ENCODE data around the gene TOMM34. TPM values are rescaled to one million over a fixed set of nuclear protein-coding genes. Genes with fewer than 3 reads are reported as not detected.

The TOMM34 gene
- total and polyA plus RNA-seq, 2 experiments from 2014 or later, result 27.4 to 38.7 TPM

GRCh38 chr20:44918342-44918741, 41.9 kb downstream of the TOMM34 start:
- no peaks in the 10 kb centered on the region for H3F3A ChIP-seq (replicated peaks; ENCODE audit: low read depth)
- H4K20me1 ChIP-seq (replicated peaks; ENCODE audit: insufficient read depth), result peaks cover 12% of the 10 kb centered on the region; the same call in 1 of the 2 replicates
- no peaks in the 10 kb centered on the region for H3K4me1 ChIP-seq (ENCODE audit: insufficient read depth)
- no peak overlapping the region for H3K27ac ChIP-seq (ENCODE audit: low read depth)
- H3K36me3 ChIP-seq (ENCODE audit: insufficient read depth), result peaks cover 28% of the 10 kb centered on the region
- no peaks in the 10 kb centered on the region; the same call in 1 of the 2 replicates for H3K79me2 ChIP-seq (replicated peaks; ENCODE audit: insufficient read depth)
- no peak overlapping the region for H3K4me3 ChIP-seq
- no peak overlapping the region for H3K4me3 Mint-ChIP-seq
- no peaks in the 10 kb centered on the region for H3K27me3 Mint-ChIP-seq (ENCODE audit: insufficient read depth, low read depth, poor library complexity)
- H3K36me3 Mint-ChIP-seq (ENCODE audit: low read depth), result peaks cover 67% of the 10 kb centered on the region
- H3K4me1 Mint-ChIP-seq, result no peaks in the 10 kb centered on the region; the same call in 2 of the 3 replicates
- no peak for DNase-seq (ENCODE audit: low spot score)
- no peaks in the 10 kb centered on the region for H3K9me2 ChIP-seq (ENCODE audit: insufficient read depth)
- no peak overlapping the region for H3K4me2 ChIP-seq
- no peaks in the 10 kb centered on the region for H3K27me3 ChIP-seq (ENCODE audit: insufficient read depth)
- TF ChIP-seq ZNF462 (CRISPR knock-in tag; IDR thresholded peaks at IDR 0.05), result no peak
- TF ChIP-seq ETS1 (IDR thresholded peaks at IDR 0.05), result no peak
- TF ChIP-seq CREB1 (CRISPR knock-in tag; IDR thresholded peaks at IDR 0.05; ENCODE audit: low read depth), result no peak
- no peak for TF ChIP-seq ZNF114 (CRISPR knock-in tag; IDR thresholded peaks at IDR 0.05)
- no peak for TF ChIP-seq POLR2AphosphoS5 (IDR thresholded peaks at IDR 0.05; ENCODE audit: low read depth)
- no peak for TF ChIP-seq ZNF331 (CRISPR knock-in tag; IDR thresholded peaks at IDR 0.05; ENCODE audit: low read depth)
- no peak for TF ChIP-seq EZH2phosphoT487 (IDR thresholded peaks at IDR 0.05; ENCODE audit: unreplicated experiment)
- TF ChIP-seq NANOG (IDR thresholded peaks at IDR 0.05; ENCODE audit: borderline replicate concordance), result no peak
- TF ChIP-seq, protein P1, sequence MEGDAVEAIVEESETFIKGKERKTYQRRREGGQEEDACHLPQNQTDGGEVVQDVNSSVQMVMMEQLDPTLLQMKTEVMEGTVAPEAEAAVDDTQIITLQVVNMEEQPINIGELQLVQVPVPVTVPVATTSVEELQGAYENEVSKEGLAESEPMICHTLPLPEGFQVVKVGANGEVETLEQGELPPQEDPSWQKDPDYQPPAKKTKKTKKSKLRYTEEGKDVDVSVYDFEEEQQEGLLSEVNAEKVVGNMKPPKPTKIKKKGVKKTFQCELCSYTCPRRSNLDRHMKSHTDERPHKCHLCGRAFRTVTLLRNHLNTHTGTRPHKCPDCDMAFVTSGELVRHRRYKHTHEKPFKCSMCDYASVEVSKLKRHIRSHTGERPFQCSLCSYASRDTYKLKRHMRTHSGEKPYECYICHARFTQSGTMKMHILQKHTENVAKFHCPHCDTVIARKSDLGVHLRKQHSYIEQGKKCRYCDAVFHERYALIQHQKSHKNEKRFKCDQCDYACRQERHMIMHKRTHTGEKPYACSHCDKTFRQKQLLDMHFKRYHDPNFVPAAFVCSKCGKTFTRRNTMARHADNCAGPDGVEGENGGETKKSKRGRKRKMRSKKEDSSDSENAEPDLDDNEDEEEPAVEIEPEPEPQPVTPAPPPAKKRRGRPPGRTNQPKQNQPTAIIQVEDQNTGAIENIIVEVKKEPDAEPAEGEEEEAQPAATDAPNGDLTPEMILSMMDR (conservative IDR thresholded peaks at IDR 0.05; ENCODE audit: low read depth in 2 of 2), result no peak
- TF ChIP-seq STAT1 (IDR thresholded peaks at IDR 0.05; ENCODE audit: unreplicated experiment), result no peak
- no peak for TF ChIP-seq JUNB (IDR thresholded peaks at IDR 0.05; ENCODE audit: unreplicated experiment)
- TF ChIP-seq, protein P2, sequence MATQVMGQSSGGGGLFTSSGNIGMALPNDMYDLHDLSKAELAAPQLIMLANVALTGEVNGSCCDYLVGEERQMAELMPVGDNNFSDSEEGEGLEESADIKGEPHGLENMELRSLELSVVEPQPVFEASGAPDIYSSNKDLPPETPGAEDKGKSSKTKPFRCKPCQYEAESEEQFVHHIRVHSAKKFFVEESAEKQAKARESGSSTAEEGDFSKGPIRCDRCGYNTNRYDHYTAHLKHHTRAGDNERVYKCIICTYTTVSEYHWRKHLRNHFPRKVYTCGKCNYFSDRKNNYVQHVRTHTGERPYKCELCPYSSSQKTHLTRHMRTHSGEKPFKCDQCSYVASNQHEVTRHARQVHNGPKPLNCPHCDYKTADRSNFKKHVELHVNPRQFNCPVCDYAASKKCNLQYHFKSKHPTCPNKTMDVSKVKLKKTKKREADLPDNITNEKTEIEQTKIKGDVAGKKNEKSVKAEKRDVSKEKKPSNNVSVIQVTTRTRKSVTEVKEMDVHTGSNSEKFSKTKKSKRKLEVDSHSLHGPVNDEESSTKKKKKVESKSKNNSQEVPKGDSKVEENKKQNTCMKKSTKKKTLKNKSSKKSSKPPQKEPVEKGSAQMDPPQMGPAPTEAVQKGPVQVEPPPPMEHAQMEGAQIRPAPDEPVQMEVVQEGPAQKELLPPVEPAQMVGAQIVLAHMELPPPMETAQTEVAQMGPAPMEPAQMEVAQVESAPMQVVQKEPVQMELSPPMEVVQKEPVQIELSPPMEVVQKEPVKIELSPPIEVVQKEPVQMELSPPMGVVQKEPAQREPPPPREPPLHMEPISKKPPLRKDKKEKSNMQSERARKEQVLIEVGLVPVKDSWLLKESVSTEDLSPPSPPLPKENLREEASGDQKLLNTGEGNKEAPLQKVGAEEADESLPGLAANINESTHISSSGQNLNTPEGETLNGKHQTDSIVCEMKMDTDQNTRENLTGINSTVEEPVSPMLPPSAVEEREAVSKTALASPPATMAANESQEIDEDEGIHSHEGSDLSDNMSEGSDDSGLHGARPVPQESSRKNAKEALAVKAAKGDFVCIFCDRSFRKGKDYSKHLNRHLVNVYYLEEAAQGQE (IDR thresholded peaks at IDR 0.05; ENCODE audit: unreplicated experiment), result no peak
- TF ChIP-seq EZH2 (IDR thresholded peaks at IDR 0.05; ENCODE audit: low read depth, unreplicated experiment), result no peak
- H3K27ac Mint-ChIP-seq, result no peak overlapping the region
- no peak for ATAC-seq
- no peak overlapping the region for H2AFZ ChIP-seq
- H3K9me3 Mint-ChIP-seq, result no peaks in the 10 kb centered on the region; the same call in 2 of the 3 replicates

Data from GM23338 (cell line).